Endodermal cell (in vitro differentiated cells): Measurements from ENCODE around the gene PCDHGA8. TPM values are rescaled to one million over a fixed set of nuclear protein-coding genes. Genes with fewer than 3 reads are reported as not detected.

Experiments
- DNase-seq: peaks from one replicate; pipeline ENCODE4 v3.0.0-alpha.2; 2017
- H3K27ac ChIP-seq: 2 replicates; pipeline ENCODE4 v1.5.1; 2013; ENCODE audit warnings: mild to moderate bottlenecking, low read depth, low read length, moderate library complexity
- H3K27me3 ChIP-seq: 2 replicates; pipeline ENCODE4 v1.6.1; 2013; ENCODE audit warnings: mild to moderate bottlenecking, low read length, moderate library complexity; ENCODE audit not compliant: insufficient read depth, control insufficient read depth, poor library complexity, severe bottlenecking
- H3K36me3 ChIP-seq: 2 replicates; pipeline ENCODE4 v1.7.0; 2013; ENCODE audit warnings: mild to moderate bottlenecking, low read length, moderate library complexity; ENCODE audit not compliant: control insufficient read depth, insufficient read depth
- H3K4me1 ChIP-seq: one replicate; pipeline ENCODE4 v1.7.0; 2013; ENCODE audit warnings: low read length; ENCODE audit not compliant: control insufficient read depth, insufficient read depth
- H3K4me3 ChIP-seq: 2 replicates; pipeline ENCODE4 v1.5.1; 2013; ENCODE audit warnings: mild to moderate bottlenecking, low read length, moderate library complexity
- H3K9ac ChIP-seq: 2 replicates; pipeline ENCODE4 v1.6.1; 2013; ENCODE audit warnings: mild to moderate bottlenecking, low read length, moderate library complexity; ENCODE audit not compliant: poor library complexity, severe bottlenecking; ENCODE audit errors: extremely low read depth
- H3K9me3 ChIP-seq: 2 replicates; pipeline ENCODE4 v1.6.1; 2013; ENCODE audit warnings: mild to moderate bottlenecking, low read length, moderate library complexity; ENCODE audit not compliant: control insufficient read depth
- H3K27ac Mint-ChIP-seq: 2 replicates; pipeline ENCODE4 v1.8.0; 2020; ENCODE audit warnings: mixed read lengths
- H3K27me3 Mint-ChIP-seq: 2 replicates; pipeline ENCODE4 v1.8.0; 2021; ENCODE audit warnings: mild to moderate bottlenecking, mixed read lengths; ENCODE audit not compliant: insufficient read depth
- H3K36me3 Mint-ChIP-seq: 2 replicates; pipeline ENCODE4 v1.8.0; 2020; ENCODE audit warnings: low read depth, mixed read lengths
- H3K4me1 Mint-ChIP-seq: 2 replicates; pipeline ENCODE4 v1.8.0; 2020; ENCODE audit warnings: mixed read lengths
- H3K4me3 Mint-ChIP-seq: 2 replicates; pipeline ENCODE4 v1.8.0; 2020; ENCODE audit warnings: mild to moderate bottlenecking, moderate library complexity, mixed read lengths
- H3K9me3 Mint-ChIP-seq: 2 replicates; pipeline ENCODE4 v1.8.0; 2020; ENCODE audit warnings: mild to moderate bottlenecking, mixed read lengths
- WGBS, 2 experiments: methylation state at CpG; one replicate each; pipeline versions ENCODE4 v1.1.5 to v1.1.7; 2013; ENCODE audit warnings: missing lambda C conversion rate in 2 of 2, mixed read lengths in 1 of 2; ENCODE audit not compliant: insufficient coverage in 1 of 2, insufficient read length in 1 of 2; 5-methylcytosine and 5-hydroxymethylcytosine counted together
- long read RNA-seq, 4 experiments: library from polyadenylated mRNA in 2 of 4; library from RNA in 1 of 4; library from capped mRNA in 1 of 4; stranded (forward) in 3 of 4; unstranded in 1 of 4; transcript quantifications; one replicate each; pipeline ENCODE4 v2.0.0, GENCODE V29; 2020 to 2021; ENCODE audit warnings: inconsistent platforms in 1 of 4
- polyA plus RNA-seq, 2 experiments: library from polyadenylated mRNA; stranded (reverse); fragments of 50-300 nt; gene quantifications; one replicate each; pipeline ENCODE4 v1.2.3, GENCODE V29; 2013
- total RNA-seq, 2 donors: library from RNA; stranded (reverse); fragmentation: NEBNext Ultra II Directional in 1 of 2; extraction: Animal tissue kit (Norgen Biotek cat#: 25700) in 1 of 2; gene quantifications; 2 replicates in 1 of 2; 3 replicates in 1 of 2; pipeline ENCODE4 v1.2.1, GENCODE V29; 2021
- TF ChIP-seq, protein P1 (sequence below): fragments of 200-600 bp; sonication (generic); conservative IDR thresholded peaks from 2 replicates; pipeline ENCODE4 v1.5.0; 2021; ENCODE audit warnings: antibody characterized with exemption, mild to moderate bottlenecking

PCDHGA8 gene
- total RNA-seq, result 1 to 10 TPM; 1.1 to 3.0 TPM
- 0.39 TPM for polyA plus RNA-seq (2013, experiment 1 of 2)
- polyA plus RNA-seq (2013, experiment 2 of 2), result 0.50 TPM
- long read RNA-seq, experiment 1, full-length matches to known transcripts, result 2 of 2 reads
- long read RNA-seq, experiment 1, partial matches to known transcripts, result 0 of 2 reads
- long read RNA-seq, experiment 1, other reads (novel, unspliced or antisense), result 0 of 2 reads
- long read RNA-seq, experiment 2, result 0 reads
- long read RNA-seq, experiment 3, full-length matches to known transcripts, result 1 of 1 reads
- long read RNA-seq, experiment 3, partial matches to known transcripts, result 0 of 1 reads
- long read RNA-seq, experiment 3, other reads (novel, unspliced or antisense), result 0 of 1 reads
- long read RNA-seq, experiment 4, result 0 reads

DNA sequence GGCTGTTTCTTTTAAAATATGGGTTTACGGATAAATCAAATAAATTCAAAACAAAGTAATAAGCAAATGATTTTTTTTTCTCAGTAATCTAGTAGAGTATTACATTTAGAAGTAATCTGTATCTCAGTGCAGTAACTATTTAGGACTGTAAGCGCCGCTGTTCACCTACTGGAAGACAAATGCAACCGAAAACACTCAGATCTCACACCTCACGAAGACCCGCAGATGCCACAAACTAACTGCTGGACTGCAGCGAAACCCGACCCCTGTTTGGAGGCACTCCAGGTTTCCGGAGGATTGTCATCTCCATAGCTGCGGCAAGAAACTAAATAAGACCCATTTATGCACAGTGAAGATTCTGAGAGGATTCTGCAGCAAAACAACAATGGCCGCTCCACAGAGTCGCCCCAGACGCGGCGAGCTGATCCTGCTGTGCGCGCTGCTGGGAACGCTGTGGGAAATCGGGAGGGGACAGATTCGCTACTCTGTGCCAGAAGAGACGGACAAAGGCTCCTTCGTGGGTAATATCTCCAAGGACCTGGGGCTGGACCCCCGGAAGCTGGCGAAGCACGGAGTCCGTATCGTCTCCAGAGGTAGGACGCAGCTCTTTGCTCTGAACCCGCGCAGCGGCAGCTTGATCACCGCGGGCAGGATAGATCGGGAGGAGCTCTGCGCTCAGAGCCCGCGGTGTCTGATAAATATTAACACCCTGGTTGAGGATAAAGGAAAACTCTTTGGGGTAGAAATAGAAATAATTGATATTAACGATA, at the start of gene PCDHGA8:
Gene PCDHGA8, plus strand, starts transcription at position 205 of the 770 bp plus-strand sequence. Its CDS starts 181 bp downstream, at position 386.
- TF ChIP-seq, protein P1, sequence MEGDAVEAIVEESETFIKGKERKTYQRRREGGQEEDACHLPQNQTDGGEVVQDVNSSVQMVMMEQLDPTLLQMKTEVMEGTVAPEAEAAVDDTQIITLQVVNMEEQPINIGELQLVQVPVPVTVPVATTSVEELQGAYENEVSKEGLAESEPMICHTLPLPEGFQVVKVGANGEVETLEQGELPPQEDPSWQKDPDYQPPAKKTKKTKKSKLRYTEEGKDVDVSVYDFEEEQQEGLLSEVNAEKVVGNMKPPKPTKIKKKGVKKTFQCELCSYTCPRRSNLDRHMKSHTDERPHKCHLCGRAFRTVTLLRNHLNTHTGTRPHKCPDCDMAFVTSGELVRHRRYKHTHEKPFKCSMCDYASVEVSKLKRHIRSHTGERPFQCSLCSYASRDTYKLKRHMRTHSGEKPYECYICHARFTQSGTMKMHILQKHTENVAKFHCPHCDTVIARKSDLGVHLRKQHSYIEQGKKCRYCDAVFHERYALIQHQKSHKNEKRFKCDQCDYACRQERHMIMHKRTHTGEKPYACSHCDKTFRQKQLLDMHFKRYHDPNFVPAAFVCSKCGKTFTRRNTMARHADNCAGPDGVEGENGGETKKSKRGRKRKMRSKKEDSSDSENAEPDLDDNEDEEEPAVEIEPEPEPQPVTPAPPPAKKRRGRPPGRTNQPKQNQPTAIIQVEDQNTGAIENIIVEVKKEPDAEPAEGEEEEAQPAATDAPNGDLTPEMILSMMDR, result no peak
- H3K27me3 ChIP-seq, result no peaks in the 10 kb centered on the region
- Mint-ChIP-seq H3K27ac (no peak within 1 kb of the TSS), H3K27me3 (peaks cover 11% of the 10 kb centered on the region), H3K4me1 (no peaks in the 10 kb centered on the region), H3K36me3 (peaks cover 65% of the 10 kb centered on the region), H3K4me3 (no peak within 1 kb of the TSS), H3K9me3 (peaks cover 89% of the 10 kb centered on the region)
- no peaks in the 10 kb centered on the region for H3K4me1 ChIP-seq
- peaks cover 68% of the 10 kb centered on the region for H3K9me3 ChIP-seq
- no peaks in the 10 kb centered on the region for H3K36me3 ChIP-seq
- H3K27ac ChIP-seq, result no peak within 1 kb of the TSS
- no peak for DNase-seq
- WGBS, 2 experiments, result 95 to 98% methylated on average over 28 to 38 of the region's 38 CpGs
- H3K9ac ChIP-seq, result no peak within 1 kb of the TSS
- peak within 1 kb of the TSS; percentile 20 for H3K4me3 ChIP-seq

DNA sequence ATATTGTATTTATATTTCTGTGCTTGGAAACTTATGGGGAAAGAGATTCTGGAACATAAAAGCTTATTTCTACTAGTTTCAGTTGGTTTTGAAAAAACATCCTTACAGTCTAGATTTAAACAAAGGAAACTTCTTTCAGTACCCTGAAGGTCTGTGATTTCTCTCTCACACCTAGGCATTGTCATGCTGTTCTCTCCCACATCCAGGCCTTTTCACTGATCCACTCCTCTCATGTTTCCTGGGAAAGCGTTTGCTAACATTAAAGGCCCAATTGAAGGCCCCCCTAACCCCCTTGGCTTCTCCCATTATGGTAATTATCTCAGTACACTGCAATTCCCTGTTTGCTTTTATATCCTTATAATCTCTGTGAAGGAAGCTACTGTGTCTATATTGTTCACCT, 49.7 kb upstream of the PCDHGA8 start:
- Mint-ChIP-seq H3K36me3 (peaks cover 22% of the 10 kb centered on the region), H3K9me3 (peaks cover 74% of the 10 kb centered on the region), H3K4me3 (no peak overlapping the region), H3K4me1 (no peaks in the 10 kb centered on the region), H3K27me3 (peaks cover 11% of the 10 kb centered on the region), H3K27ac (no peak overlapping the region)
- 84% methylated on average over 1 of the region's 1 CpG; no CpG with 5 or more reads in 1 of the 2 experiments for WGBS, 2 experiments
- no peak overlapping the region for H3K9ac ChIP-seq
- no peaks in the 10 kb centered on the region for H3K36me3 ChIP-seq
- peak overlapping the region; percentile 77 for H3K4me3 ChIP-seq
- no peak overlapping the region for H3K27ac ChIP-seq
- no peaks in the 10 kb centered on the region for H3K27me3 ChIP-seq
- H3K4me1 ChIP-seq, result no peaks in the 10 kb centered on the region
- TF ChIP-seq, protein P1, result no peak
- no peak for DNase-seq
- H3K9me3 ChIP-seq, result peaks cover 32% of the 10 kb centered on the region

DNA sequence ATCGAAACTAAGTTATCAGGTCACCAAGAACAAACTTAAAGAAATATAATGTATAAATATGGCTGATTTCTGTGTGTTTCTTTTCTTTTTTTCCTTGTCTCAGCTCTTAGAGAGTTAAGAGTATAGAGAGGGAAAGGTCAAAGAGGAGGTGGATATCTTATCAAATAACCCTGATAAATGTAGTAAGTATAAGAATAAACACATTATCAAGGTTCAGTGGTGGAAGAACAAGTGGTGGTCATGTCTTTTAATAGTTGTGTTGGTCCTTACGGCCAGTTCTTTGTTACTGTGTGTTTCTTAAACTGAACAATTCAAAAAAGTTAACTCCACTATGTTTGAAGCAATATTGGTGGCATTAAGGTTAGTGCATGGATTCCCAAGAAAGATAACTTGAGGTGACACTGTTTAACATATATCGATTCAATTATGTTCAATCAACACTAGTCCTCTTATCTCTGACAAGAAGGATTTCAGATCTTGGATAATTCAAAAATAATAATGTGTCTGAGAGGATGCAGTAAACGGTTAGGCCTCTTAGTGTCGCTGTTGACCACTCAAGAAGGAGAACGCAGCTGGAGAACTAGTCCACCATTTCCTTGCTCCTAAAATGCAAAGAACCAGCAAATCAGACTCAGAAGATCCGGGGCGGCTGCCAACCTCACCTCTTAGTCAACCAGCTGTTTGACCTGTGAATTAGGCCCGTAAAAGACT, 49.0 kb upstream of the PCDHGA8 start, which contains the start of gene PCDHGA3:
Gene PCDHGA3, plus strand, starts transcription at position 588 of the 711 bp plus-strand sequence. CDS start 205 bp downstream, outside the sequence.
- peak within 1 kb of the TSS; percentile 70 for H3K4me3 Mint-ChIP-seq
- H3K4me3 ChIP-seq, result peak within 1 kb of the TSS; percentile 77

More for the DNA sequence above, 49.0 kb upstream of the PCDHGA8 start, which contains the start of gene PCDHGA3:
- peaks cover 70% of the 10 kb centered on the region for H3K9me3 Mint-ChIP-seq
- 52 to 80% methylated on average over 3 to 7 of the region's 9 CpGs for WGBS, 2 experiments
- H3K4me1 ChIP-seq, result no peaks in the 10 kb centered on the region
- peak within 1 kb of the TSS; percentile 58 for H3K9ac ChIP-seq
- H3K9me3 ChIP-seq, result peaks cover 38% of the 10 kb centered on the region
- H3K36me3 Mint-ChIP-seq, result peaks cover 22% of the 10 kb centered on the region
- TF ChIP-seq, protein P1, result peak; percentile 75
- H3K27ac ChIP-seq, result no peak within 1 kb of the TSS
- no peaks in the 10 kb centered on the region for H3K4me1 Mint-ChIP-seq
- H3K27ac Mint-ChIP-seq, result peak within 1 kb of the TSS; percentile 94
- peaks cover 11% of the 10 kb centered on the region for H3K27me3 Mint-ChIP-seq
- DNase-seq, result peak; percentile 63
- H3K27me3 ChIP-seq, result no peaks in the 10 kb centered on the region
- no peaks in the 10 kb centered on the region for H3K36me3 ChIP-seq
